Fibroblast of lung (primary cell): ENCODE data around the gene SLC5A1. TPM values are rescaled to one million over a fixed set of nuclear protein-coding genes. Genes with fewer than 3 reads are reported as not detected.

ENCODE experiments used
- DNase-seq, 2 donors: peaks; one replicate each; pipeline versions ENCODE4 v3.0.0 to v3.0.0-alpha.2; 2010; ENCODE audit warnings: low read depth in 2 of 2
- H2AFZ ChIP-seq: 2 replicates; pipeline ENCODE4 v1.5.1; 2012; ENCODE audit warnings: low read length, control low read depth, inconsistent platforms
- H3K27ac ChIP-seq: 2 replicates; pipeline ENCODE4 v1.5.1; 2011; ENCODE audit warnings: low read length, control low read depth; ENCODE audit not compliant: insufficient read depth
- H3K27me3 ChIP-seq: 2 replicates; pipeline ENCODE4 v1.5.1; 2011; ENCODE audit warnings: mild to moderate bottlenecking, low read length; ENCODE audit not compliant: control insufficient read depth, insufficient read depth
- H3K36me3 ChIP-seq: 2 replicates; pipeline ENCODE4 v1.5.1; 2011; ENCODE audit warnings: low read length; ENCODE audit not compliant: control insufficient read depth, insufficient read depth
- H3K4me1 ChIP-seq: 2 replicates; pipeline ENCODE4 v1.5.1; 2011; ENCODE audit warnings: low read length; ENCODE audit not compliant: control insufficient read depth, insufficient read depth; ENCODE audit errors: extremely low read depth
- H3K4me2 ChIP-seq: 2 replicates; pipeline ENCODE4 v1.5.1; 2011; ENCODE audit warnings: low read length, control low read depth; ENCODE audit not compliant: insufficient read depth; ENCODE audit errors: extremely low read depth
- H3K4me3 ChIP-seq, 4 experiments: fragments of 200-600 bp in 1 of 4; sonication (generic) in 1 of 4; replicated peaks in 1 of 4; 2 replicates each; pipeline ENCODE4 v1.5.1; 2011 to 2016; ENCODE audit warnings: low read length in 4 of 4, low read depth in 3 of 4, mild to moderate bottlenecking in 3 of 4, control low read depth in 2 of 4, inconsistent platforms in 1 of 4, mixed read lengths in 1 of 4; ENCODE audit not compliant: insufficient read depth in 1 of 4; ENCODE audit errors: control extremely low read depth in 1 of 4
- H3K79me2 ChIP-seq: 2 replicates; pipeline ENCODE4 v1.5.1; 2012; ENCODE audit warnings: mild to moderate bottlenecking, low read length, inconsistent platforms; ENCODE audit not compliant: control insufficient read depth, insufficient read depth
- H3K9ac ChIP-seq: 2 replicates; pipeline ENCODE4 v1.5.1; 2011; ENCODE audit warnings: mild to moderate bottlenecking, low read length, control low read depth; ENCODE audit not compliant: insufficient read depth
- H3K9me3 ChIP-seq: 2 replicates; pipeline ENCODE4 v1.5.1; 2012; ENCODE audit warnings: low read depth, low read length; ENCODE audit not compliant: control insufficient read depth, insufficient read depth
- H4K20me1 ChIP-seq: 2 replicates; pipeline ENCODE4 v1.5.1; 2011; ENCODE audit warnings: low read length; ENCODE audit not compliant: control insufficient read depth, insufficient read depth; ENCODE audit errors: extremely low read depth
- EZH2 ChIP-seq: IDR thresholded peaks from 2 replicates; pipeline ENCODE4 v1.5.1; 2012; ENCODE audit warnings: low read length, control low read depth, mild to moderate bottlenecking; ENCODE audit errors: missing control alignments
- polyA plus RNA-seq, 2 donors: library from polyadenylated mRNA; depleted of rRNA in 1 of 2; stranded (reverse) in 1 of 2; unstranded in 1 of 2; fragments of >200 nt; gene quantifications; 2 replicates each; pipeline ENCODE4 v1.2.1, GENCODE V29; 2011 to 2012; ENCODE audit warnings: missing spikeins in 1 of 2
- total RNA-seq: library from RNA; depleted of rRNA; stranded (reverse); fragments of >200 nt; gene quantifications from 2 replicates; pipeline ENCODE4 v1.2.1, GENCODE V29; 2014
- TF ChIP-seq, protein P1 (sequence below), 2 donors: IDR thresholded peaks in 1 of 2; conservative IDR thresholded peaks in 1 of 2; 1 replicate in 1 of 2; 2 replicates in 1 of 2; pipeline ENCODE4 v1.5.1; 2011 to 2012; ENCODE audit warnings: low read length in 2 of 2, control low read depth in 1 of 2, inconsistent platforms in 1 of 2, low read depth in 1 of 2, mild to moderate bottlenecking in 1 of 2

Gene SLC5A1
- total and polyA plus RNA-seq, 2 donors (not counting 1 experiment from before 2014, with no cell fraction given), result not detected

DNA sequence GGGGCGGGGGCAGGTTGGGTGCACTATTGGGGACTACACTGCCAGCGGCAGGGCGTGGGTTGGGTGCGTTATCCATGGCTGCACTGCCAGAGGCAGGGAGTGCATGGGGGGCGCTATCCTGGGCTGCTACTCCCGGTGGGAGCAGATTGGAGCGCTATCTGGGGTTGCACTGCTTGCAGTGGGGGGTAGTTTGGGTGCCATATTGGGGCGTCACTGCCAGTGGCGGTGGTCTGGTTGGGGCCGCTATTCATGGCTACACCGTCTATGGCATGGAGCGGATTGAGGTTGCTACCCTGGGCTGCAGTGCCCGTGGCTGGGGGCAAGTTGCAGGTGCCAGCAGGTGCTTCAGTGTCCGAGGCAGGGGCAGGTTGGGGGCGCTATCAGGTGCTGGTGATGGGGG, 79.8 kb downstream of the SLC5A1 start:
- DNase-seq, result no peak
- Histone ChIP-seq H3K9me3 (no peaks in the 10 kb centered on the region), H3K79me2 (no peaks in the 10 kb centered on the region), H3K4me1 (no peaks in the 10 kb centered on the region), H3K27ac (no peak overlapping the region), H3K36me3 (no peaks in the 10 kb centered on the region), H3K4me2 (no peak overlapping the region), H4K20me1 (no peaks in the 10 kb centered on the region), H2AFZ (no peak overlapping the region), H3K9ac (no peak overlapping the region), H3K27me3 (no peaks in the 10 kb centered on the region), H3K4me3 (no peak overlapping the region)
- TF ChIP-seq, protein P1, sequence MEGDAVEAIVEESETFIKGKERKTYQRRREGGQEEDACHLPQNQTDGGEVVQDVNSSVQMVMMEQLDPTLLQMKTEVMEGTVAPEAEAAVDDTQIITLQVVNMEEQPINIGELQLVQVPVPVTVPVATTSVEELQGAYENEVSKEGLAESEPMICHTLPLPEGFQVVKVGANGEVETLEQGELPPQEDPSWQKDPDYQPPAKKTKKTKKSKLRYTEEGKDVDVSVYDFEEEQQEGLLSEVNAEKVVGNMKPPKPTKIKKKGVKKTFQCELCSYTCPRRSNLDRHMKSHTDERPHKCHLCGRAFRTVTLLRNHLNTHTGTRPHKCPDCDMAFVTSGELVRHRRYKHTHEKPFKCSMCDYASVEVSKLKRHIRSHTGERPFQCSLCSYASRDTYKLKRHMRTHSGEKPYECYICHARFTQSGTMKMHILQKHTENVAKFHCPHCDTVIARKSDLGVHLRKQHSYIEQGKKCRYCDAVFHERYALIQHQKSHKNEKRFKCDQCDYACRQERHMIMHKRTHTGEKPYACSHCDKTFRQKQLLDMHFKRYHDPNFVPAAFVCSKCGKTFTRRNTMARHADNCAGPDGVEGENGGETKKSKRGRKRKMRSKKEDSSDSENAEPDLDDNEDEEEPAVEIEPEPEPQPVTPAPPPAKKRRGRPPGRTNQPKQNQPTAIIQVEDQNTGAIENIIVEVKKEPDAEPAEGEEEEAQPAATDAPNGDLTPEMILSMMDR (conservative IDR thresholded peaks at IDR 0.05 in 1 of 2, IDR thresholded peaks at IDR 0.05 in 1 of 2; ENCODE audit: low read depth in 1 of 2, low read length in 2 of 2), result no peak
- no peak for TF ChIP-seq EZH2

DNA sequence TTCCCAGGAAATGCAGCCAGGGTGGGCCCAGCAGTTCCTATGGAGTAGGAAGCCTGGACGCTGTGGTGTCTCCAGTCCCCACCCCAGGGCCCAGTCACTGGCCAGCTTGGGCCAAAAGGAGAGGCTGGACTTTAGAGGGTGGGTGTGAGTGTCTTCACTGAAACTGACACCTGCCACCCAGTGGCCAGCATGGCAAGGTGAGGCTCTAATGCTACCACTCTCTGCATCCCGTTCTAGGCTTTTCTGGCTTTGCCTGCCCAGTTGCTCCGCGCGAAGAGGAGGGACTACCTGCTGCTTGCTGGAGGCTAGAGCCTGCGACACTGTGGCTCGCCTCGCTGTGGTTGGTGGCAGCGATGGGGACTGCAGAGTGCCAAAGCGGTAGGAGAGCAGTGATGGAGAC, 80.6 kb downstream of the SLC5A1 start:
- no peak overlapping the region for H3K9ac ChIP-seq
- no peaks in the 10 kb centered on the region for H3K4me1 ChIP-seq
- no peaks in the 10 kb centered on the region for H4K20me1 ChIP-seq
- no peaks in the 10 kb centered on the region for H3K9me3 ChIP-seq
- H3K27ac ChIP-seq, result no peak overlapping the region
- TF ChIP-seq, protein P1 (conservative IDR thresholded peaks at IDR 0.05 in 1 of 2, IDR thresholded peaks at IDR 0.05 in 1 of 2; ENCODE audit: low read depth in 1 of 2, low read length in 2 of 2), result no peak
- TF ChIP-seq EZH2, result no peak
- H2AFZ ChIP-seq, result no peak overlapping the region
- no peak for DNase-seq
- H3K27me3 ChIP-seq, result no peaks in the 10 kb centered on the region
- no peaks in the 10 kb centered on the region for H3K36me3 ChIP-seq
- no peak overlapping the region for H3K4me3 ChIP-seq
- no peak overlapping the region for H3K4me2 ChIP-seq
- no peaks in the 10 kb centered on the region for H3K79me2 ChIP-seq

DNA sequence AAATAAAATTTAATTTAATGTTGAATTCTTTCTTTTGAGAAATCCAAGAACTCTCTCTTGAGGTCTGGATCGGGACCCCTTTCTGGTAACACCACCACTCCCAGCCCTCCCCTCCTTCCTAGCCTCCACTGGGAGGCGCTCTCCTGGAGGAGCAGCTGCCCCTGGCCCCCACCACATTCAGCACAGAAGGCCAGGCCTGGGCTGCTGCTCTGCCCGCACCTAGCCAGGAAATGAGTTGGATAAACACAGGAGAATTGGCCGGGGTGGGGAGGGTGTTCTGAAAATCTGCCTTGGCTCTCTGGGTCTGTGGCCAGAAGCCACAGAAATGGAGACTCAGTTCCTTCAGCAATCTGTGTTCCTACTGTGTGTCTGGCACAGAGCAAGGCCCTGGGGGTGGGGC, 84.8 kb downstream of the SLC5A1 start:
- H3K4me3 ChIP-seq, result no peak overlapping the region
- no peak overlapping the region for H3K27ac ChIP-seq
- H3K36me3 ChIP-seq, result no peaks in the 10 kb centered on the region
- H2AFZ ChIP-seq, result no peak overlapping the region
- H3K4me1 ChIP-seq, result no peaks in the 10 kb centered on the region
- no peak overlapping the region for H3K9ac ChIP-seq
- no peak overlapping the region for H3K4me2 ChIP-seq
- DNase-seq, result no peak
- H3K79me2 ChIP-seq, result no peaks in the 10 kb centered on the region
- TF ChIP-seq, protein P1 (conservative IDR thresholded peaks at IDR 0.05 in 1 of 2, IDR thresholded peaks at IDR 0.05 in 1 of 2; ENCODE audit: low read depth in 1 of 2, low read length in 2 of 2), result no peak
- no peak for TF ChIP-seq EZH2
- H4K20me1 ChIP-seq, result no peaks in the 10 kb centered on the region
- H3K27me3 ChIP-seq, result no peaks in the 10 kb centered on the region
- no peaks in the 10 kb centered on the region for H3K9me3 ChIP-seq
